BJ (cell line): ENCODE measurements around the gene NRROS. TPM values are rescaled to one million over a fixed set of nuclear protein-coding genes. Genes with fewer than 3 reads are reported as not detected.
"Not testable (repeated sequence)": the region's sequence is repeated elsewhere in the genome, so short reads cannot be mapped to it uniquely, and the experiment has no call there.

Source experiments
- CTCF ChIA-PET: fragments of 350-600 bp; formaldehyde crosslinking; extraction: SDS; loops from one replicate; lab custom pipeline; 2021; ENCODE audit warnings: antibody characterized with exemption, inconsistent platforms; lab: Yijun Ruan, JAX
- POLR2A ChIA-PET: fragments of 300-600 bp; sonication (Branson Sonifier 250); formaldehyde crosslinking; extraction: SDS; loops from one replicate; lab custom pipeline; 2021; ENCODE audit warnings: antibody characterized with exemption; lab: Charles Lee
- DNase-seq: peaks from one replicate; pipeline ENCODE4 v3.0.0-alpha.2; 2011; ENCODE audit warnings: low read depth
- H3K27me3 ChIP-seq: 2 replicates; pipeline ENCODE4 v1.6.0; 2011; ENCODE audit warnings: low read length; ENCODE audit not compliant: control insufficient read depth, insufficient read depth
- H3K36me3 ChIP-seq: 2 replicates; pipeline ENCODE4 v1.5.1; 2011; ENCODE audit warnings: low read length; ENCODE audit not compliant: control insufficient read depth, insufficient read depth
- H3K4me3 ChIP-seq: 2 replicates; pipeline ENCODE4 v1.5.1; 2011; ENCODE audit warnings: low read depth, mild to moderate bottlenecking, control low read depth, low read length
- polyA plus RNA-seq: library from polyadenylated mRNA; depleted of rRNA; stranded (reverse); fragments of >200 nt; gene quantifications from 2 replicates; pipeline ENCODE4 v1.2.3, GENCODE V29; 2011
- TF ChIP-seq, protein P1 (sequence below): IDR thresholded peaks from 2 replicates; pipeline ENCODE4 v1.5.1; 2011; ENCODE audit warnings: low read depth, mild to moderate bottlenecking, control low read depth, inconsistent platforms, low read length, moderate library complexity; ENCODE audit not compliant: insufficient read depth

Gene NRROS
- polyA plus RNA-seq, 1 experiment, result 0.07 TPM

GRCh38 chr3:196609343-196609775 lies 30.1 kb upstream of the NRROS start:
- no peak for DNase-seq
- ChIA-PET POLR2A (no interaction called here), CTCF (interaction anchor here (0.6 to 10.0 kb wide), 33 partner anchors 8 to 536 kb away, joined by 3 to 203 read pairs (median 4); partner anchors contain the start of gene NCBP2)
- no peak overlapping the region for H3K4me3 ChIP-seq
- H3K36me3 ChIP-seq, result no peaks in the 10 kb centered on the region
- H3K27me3 ChIP-seq, result peaks cover 2% of the 10 kb centered on the region
- TF ChIP-seq, protein P1, sequence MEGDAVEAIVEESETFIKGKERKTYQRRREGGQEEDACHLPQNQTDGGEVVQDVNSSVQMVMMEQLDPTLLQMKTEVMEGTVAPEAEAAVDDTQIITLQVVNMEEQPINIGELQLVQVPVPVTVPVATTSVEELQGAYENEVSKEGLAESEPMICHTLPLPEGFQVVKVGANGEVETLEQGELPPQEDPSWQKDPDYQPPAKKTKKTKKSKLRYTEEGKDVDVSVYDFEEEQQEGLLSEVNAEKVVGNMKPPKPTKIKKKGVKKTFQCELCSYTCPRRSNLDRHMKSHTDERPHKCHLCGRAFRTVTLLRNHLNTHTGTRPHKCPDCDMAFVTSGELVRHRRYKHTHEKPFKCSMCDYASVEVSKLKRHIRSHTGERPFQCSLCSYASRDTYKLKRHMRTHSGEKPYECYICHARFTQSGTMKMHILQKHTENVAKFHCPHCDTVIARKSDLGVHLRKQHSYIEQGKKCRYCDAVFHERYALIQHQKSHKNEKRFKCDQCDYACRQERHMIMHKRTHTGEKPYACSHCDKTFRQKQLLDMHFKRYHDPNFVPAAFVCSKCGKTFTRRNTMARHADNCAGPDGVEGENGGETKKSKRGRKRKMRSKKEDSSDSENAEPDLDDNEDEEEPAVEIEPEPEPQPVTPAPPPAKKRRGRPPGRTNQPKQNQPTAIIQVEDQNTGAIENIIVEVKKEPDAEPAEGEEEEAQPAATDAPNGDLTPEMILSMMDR, result peak; percentile 95

GRCh38 chr3:196609805-196610515 lies 29.5 kb upstream of the NRROS start:
- TF ChIP-seq, protein P1, result no peak
- ChIA-PET CTCF (interaction anchor here (0.6 to 10.0 kb wide), 31 partner anchors 8 to 332 kb away, joined by 3 to 203 read pairs (median 4); partner anchors contain the start of gene NCBP2), POLR2A (no interaction called here)
- H3K4me3 ChIP-seq, result no peak overlapping the region
- DNase-seq, result no peak
- H3K36me3 ChIP-seq, result no peaks in the 10 kb centered on the region
- peaks cover 2% of the 10 kb centered on the region for H3K27me3 ChIP-seq

DNA sequence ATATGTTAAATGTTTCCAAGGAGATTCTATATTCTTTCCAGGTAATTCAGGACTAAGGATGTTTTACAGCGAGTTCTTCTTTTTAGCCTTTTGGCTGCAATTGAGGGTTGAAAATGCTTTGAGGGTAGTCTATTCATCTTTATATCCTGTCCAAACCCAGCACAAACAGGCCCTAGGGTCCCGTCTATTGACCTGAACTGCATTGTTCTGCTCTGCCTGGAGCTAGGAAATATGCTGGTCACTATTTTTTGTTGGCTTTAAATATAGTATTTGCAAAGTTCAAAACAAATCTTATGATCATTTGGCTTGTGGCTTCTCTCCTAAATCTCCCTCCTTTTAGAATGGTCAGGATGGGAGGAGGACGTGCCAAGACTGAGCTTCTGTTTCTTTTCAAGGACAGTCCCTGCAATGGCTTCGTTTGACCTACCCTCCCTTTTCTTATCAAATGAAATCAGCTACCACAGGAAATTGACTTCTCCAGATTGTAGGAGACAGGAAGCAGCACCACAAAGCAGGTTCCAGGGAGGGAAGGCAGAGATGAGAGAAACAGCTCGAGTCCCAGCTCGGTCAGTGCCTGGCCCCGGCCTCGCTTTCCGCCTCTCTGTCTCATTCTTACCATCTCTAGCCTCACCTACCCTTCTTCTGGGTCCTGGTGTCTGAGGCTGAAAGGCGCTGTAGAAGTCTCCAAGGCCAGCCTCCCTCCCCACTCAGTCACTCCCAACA lies 27.6 kb upstream of the NRROS start:
- peaks cover 1% of the 10 kb centered on the region; the same call in 1 of the 2 replicates for H3K27me3 ChIP-seq
- POLR2A ChIA-PET, result no interaction called here
- no peak overlapping the region for H3K4me3 ChIP-seq
- no peak for DNase-seq
- TF ChIP-seq, protein P1, result no peak
- CTCF ChIA-PET, result interaction anchor here (0.7 to 10.0 kb wide), 2 partner anchors 14 to 75 kb away, joined by 3 to 203 read pairs; no protein-coding TSS in a partner anchor
- H3K36me3 ChIP-seq, result no peaks in the 10 kb centered on the region

- CTCF ChIA-PET, DNase-seq, H3K36me3 ChIP-seq, H3K4me3 ChIP-seq, POLR2A ChIA-PET, H3K27me3 ChIP-seq: not testable (repeated sequence)
Measured at GRCh38 chr3:196615234-196615633, 24.3 kb upstream of the NRROS start.

GRCh38 chr3:196617256-196617655 lies 22.2 kb upstream of the NRROS start:
- DNase-seq, result no peak
- TF ChIP-seq, protein P1, result no peak
- no peak overlapping the region for H3K4me3 ChIP-seq
- ChIA-PET POLR2A (no interaction called here), CTCF (interaction anchor here (0.6 to 1.7 kb wide), 2 partner anchors 8 to 80 kb away, joined by 3 to 6 read pairs; no protein-coding TSS in a partner anchor)
- H3K27me3 ChIP-seq, result no peaks in the 10 kb centered on the region
- no peaks in the 10 kb centered on the region for H3K36me3 ChIP-seq
